NOMO-1 treated with DMSO at 0.1 percent for 48 hours (cell line): ENCODE measurements around the gene SNUPN.
"Not testable (repeated sequence)": the region's sequence is repeated elsewhere in the genome, so short reads cannot be mapped to it uniquely, and the experiment has no call there.

Experiments
- DNase-seq: peaks from one replicate; lab custom pipeline; 2025; ENCODE audit not compliant: unreplicated experiment; lab: John Stamatoyannopoulos, UW

SNUPN gene

GRCh38 chr15:75584121-75584520 lies 41.4 kb downstream of the SNUPN start:
- no peak for DNase-seq

- DNase-seq, result no peak
Observed at GRCh38 chr15:75583701-75584100, 41.8 kb downstream of the SNUPN start.

DNA sequence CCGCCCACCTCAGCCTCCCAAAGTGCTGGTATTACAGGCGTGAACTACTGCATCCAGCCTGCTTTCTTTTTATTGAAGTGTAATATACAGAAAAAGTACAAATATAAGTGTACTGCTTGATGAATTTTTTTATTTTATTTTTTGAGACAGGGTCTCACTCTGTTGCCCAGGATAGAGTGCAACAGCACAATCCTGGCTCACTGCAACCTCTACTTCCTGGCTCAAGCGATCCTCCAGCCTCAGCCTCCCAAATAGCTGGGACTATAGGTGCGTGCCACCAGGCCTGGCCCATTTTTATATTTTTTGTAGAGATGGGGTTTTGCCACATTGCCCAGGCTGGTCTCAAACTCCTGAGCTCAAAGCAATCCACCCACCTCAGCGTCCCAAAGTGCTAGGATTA lies 42.6 kb downstream of the SNUPN start:
- not testable (repeated sequence) for DNase-seq

DNA sequence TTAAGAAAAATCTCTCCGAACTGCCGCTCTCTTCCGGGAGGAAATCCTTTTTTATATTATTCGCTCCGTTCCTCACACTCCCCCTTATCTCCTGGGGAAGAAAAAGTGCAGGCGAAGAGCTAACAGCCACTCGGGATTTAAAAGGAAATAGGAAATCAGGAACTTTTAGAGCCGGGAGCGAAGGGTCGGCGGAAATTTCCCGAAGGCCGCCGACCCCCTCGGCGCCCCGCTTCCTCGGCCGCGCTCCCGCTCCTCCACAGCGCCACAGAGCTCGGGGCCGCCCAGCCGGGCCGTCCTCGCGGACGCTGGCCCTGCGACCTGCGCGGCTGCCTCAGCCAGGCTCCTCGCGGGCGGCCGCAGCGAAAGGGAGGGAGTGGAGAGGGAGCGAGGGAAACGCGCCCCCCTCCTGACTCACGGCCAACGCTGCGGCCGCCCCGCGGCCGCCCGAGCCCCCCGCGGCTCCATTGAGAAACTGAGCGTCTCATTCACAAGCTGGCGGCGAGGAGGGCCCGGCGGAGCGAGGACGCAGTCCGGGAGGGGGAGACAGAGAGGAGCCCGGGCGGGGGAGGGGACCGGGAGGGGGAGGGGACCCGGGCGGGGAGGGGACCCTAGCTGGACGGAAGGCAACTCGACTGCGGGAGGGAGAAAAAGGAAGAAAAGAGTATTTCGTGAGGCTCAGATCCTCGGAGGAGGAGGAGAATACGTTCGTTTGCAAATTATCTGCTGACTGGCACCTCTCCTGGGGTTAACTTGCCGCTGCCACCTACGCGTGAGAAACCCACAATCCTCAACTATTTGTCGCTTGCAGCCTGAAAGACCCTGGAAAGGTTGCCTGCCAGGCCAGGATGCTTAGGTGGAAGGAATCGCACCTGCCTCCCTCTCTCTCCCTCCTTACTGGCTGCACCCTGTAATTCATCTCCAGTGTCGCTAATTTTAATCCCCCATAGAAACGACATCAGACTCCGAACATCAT lies 46.3 kb downstream of the SNUPN start, which contains the start of gene PTPN9:
Gene PTPN9, minus strand, starts transcription at position 368 of the 973 bp plus-strand sequence. CDS start 539 bp downstream, outside the sequence.
- peak; percentile 73 for DNase-seq

DNA sequence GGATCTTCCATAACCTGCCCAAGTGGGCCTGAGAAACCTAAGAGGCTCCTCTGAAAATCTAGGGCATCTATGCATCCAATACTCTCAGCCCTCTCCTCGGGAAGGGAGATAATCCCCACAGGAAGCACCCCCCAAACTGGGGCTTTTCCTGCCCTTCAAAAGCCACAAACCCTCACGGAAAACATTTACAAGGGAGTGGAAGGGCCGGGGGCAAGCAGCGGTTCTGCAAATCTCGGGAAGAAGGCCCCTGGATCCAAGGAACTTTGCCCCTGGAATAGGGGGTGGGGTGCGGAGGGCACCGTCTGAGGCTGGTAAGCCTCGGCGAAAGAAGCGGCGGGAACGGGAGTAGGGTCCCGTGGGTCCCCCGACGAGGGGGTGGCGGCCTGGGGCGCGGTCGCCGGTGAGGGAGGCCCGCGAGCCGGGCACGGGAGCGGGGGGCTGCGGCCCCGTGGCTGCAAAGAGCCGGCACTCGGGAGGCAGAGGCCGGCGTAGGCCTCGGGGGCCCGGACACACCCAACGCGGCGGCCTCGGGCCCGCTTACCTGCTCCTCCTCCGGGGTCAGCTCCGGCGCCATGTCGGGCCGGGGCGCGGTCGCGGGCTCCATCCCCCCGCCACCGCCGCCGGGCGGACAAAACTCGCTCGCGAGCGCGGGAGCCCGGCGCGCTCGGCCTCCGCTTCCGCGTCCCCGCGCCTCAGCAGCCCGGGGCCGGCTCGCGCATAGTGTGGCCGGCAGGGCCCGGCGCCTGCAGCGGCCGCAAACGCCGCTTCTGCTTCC lies 47.2 kb downstream of the SNUPN start:
- DNase-seq, result peak; percentile 36

GRCh38 chr15:75577401-75578172 lies 47.9 kb downstream of the SNUPN start:
- peak; percentile 41 for DNase-seq

GRCh38 chr15:75573648-75574384 lies 51.7 kb downstream of the SNUPN start:
- no peak for DNase-seq

DNA sequence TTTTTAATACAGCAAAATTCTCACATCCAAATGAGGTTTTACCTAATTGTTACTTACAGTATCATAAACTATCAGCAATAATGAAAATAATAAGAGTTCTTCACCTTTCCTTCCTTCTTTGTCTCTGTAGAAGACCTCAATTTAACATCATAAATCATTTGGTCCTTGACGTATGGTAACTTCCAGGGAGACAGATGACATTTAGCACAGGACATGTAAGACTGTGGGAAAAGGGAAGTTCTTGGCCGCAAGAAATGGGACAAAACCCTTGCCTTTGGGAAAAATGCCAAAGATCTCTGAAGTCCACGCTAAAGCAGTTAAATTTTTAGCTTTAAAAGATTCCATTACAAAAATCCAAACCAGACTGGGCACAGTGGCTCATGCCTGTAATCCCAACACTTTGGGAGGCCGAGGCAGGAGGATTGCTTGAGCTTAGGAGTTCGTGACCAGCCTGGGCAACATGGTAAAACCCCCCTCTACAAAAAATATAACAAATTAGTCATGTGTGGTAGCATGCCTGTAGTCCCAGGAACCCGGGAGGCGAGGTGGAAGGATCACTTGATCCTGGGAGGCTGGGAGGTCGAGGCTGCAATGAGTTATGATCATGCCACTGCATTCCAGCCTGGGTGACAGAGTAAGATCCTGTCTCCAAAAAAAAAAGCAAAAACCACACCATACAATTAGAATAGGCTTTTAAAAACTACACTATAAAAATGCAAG lies 55.2 kb downstream of the SNUPN start:
- DNase-seq, result no peak

- DNase-seq, result no peak
Observed at GRCh38 chr15:75565062-75565970, 60.2 kb downstream of the SNUPN start.

- DNase-seq, result no peak
Observed at GRCh38 chr15:75561888-75562287, 63.6 kb downstream of the SNUPN start.

- DNase-seq, result not testable (repeated sequence)
Observed at GRCh38 chr15:75559360-75559759, 66.2 kb downstream of the SNUPN start.

GRCh38 chr15:75558955-75559354 lies 66.6 kb downstream of the SNUPN start:
- DNase-seq, result not testable (repeated sequence)

DNA sequence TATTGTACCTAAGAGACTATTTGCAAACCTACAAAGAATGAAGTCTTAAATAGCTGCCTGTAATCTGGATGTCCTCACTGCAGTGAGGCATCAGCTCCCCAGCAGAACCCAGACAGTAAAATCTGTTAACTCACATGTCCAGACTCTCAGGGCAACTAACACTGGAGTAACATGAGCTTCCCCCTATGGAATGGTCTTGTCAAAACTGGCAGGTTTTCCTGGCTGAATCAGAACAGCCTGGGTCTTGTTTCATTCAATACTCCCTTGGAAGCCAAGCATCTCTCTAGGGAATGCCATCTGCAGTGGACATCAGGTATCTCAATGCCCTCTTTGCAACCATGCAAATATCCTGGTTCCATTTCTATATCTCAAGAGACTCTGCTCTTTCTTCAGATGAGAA lies 70.8 kb downstream of the SNUPN start:
- DNase-seq, result no peak

DNA sequence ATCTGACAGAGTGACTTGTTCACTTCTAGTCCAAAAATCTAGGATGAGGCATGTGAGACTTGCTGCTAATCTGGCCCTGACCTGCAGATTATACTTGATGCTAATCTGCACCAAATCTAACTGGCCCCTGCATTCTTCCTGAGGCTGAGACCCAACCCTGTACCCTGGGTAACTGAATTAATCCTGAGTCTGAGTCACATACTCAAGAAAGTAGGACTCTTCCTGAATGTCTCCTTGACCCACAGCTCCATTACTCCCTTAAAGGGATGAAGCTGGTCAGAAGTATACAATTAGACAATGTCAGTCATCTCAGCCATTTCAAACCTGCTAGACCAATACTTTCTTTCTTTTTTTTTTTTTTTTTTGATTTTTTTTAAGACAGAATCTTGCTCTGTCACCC lies 71.9 kb downstream of the SNUPN start:
- no peak for DNase-seq

- DNase-seq, result peak; percentile 74
Observed at GRCh38 chr15:75551091-75551490, 74.4 kb downstream of the SNUPN start.
